ENCODE results near the gene GOLGA3.

GOLGA3 gene

DNA sequence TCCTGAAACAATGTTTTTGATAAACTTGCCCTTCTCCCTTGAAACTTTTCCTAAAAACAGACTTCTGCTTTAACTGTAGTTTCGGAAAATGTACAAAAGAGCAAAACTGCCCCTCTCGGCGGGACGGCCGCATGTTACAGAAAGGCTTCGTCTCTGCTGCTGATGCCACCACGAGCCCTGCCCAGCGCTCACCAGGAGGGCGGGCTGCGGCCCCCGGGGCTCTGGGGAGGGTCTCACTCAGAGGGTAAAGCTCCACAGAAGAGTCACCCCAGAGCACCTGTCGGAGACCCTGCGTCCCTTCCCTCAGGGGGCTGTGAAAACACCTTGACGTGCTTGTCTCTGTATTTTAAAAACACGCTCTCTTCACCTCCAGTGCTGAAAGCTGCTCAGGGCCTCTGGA lies 12.5 kb upstream of the GOLGA3 start:
- TF ChIP-seq SIN3A (IDR thresholded peaks at IDR 0.05; ENCODE audit: borderline replicate concordance, insufficient read depth, low read length) (no peak), TAF1 (IDR thresholded peaks at IDR 0.05; ENCODE audit: borderline replicate concordance, insufficient read depth, low read length) (no peak), POLR2AphosphoS5 (IDR thresholded peaks at IDR 0.05; ENCODE audit: low read depth, low read length) (no peak), FOXP2 (optimal IDR thresholded peaks at IDR 0.05; ENCODE audit: borderline replicate concordance, extremely low read depth, extremely low read length, insufficient read depth) (no peak)
- TF ChIP-seq, protein P1, sequence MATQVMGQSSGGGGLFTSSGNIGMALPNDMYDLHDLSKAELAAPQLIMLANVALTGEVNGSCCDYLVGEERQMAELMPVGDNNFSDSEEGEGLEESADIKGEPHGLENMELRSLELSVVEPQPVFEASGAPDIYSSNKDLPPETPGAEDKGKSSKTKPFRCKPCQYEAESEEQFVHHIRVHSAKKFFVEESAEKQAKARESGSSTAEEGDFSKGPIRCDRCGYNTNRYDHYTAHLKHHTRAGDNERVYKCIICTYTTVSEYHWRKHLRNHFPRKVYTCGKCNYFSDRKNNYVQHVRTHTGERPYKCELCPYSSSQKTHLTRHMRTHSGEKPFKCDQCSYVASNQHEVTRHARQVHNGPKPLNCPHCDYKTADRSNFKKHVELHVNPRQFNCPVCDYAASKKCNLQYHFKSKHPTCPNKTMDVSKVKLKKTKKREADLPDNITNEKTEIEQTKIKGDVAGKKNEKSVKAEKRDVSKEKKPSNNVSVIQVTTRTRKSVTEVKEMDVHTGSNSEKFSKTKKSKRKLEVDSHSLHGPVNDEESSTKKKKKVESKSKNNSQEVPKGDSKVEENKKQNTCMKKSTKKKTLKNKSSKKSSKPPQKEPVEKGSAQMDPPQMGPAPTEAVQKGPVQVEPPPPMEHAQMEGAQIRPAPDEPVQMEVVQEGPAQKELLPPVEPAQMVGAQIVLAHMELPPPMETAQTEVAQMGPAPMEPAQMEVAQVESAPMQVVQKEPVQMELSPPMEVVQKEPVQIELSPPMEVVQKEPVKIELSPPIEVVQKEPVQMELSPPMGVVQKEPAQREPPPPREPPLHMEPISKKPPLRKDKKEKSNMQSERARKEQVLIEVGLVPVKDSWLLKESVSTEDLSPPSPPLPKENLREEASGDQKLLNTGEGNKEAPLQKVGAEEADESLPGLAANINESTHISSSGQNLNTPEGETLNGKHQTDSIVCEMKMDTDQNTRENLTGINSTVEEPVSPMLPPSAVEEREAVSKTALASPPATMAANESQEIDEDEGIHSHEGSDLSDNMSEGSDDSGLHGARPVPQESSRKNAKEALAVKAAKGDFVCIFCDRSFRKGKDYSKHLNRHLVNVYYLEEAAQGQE (IDR thresholded peaks at IDR 0.05; ENCODE audit: insufficient read depth in 1 of 2, low read depth in 2 of 2, low read length in 2 of 2): no peak

DNA sequence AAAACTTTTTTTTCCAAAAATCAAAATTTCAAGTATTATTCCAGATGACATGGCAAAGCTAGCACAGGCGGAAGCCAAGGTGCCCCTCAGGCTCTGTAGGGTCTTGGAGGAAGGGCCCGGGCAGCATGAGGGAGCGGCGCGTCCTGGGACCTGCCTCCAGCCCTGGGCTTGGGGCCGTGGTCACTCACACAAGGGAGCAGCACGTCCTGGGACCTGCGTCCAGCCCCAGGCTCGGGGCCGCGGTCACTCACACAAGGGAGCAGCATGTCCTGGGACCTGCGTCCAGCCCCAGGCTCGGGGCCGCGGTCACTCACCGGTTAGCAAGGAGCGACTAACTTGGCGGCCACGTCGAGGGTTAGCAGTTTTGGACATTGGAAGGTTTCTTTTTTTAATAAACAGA lies 11.9 kb upstream of the GOLGA3 start:
- no peak for TF ChIP-seq POLR2AphosphoS5 (IDR thresholded peaks at IDR 0.05; ENCODE audit: low read depth, low read length)
- TF ChIP-seq SIN3A (IDR thresholded peaks at IDR 0.05; ENCODE audit: borderline replicate concordance, insufficient read depth, low read length): no peak
- no peak for TF ChIP-seq FOXP2 (optimal IDR thresholded peaks at IDR 0.05; ENCODE audit: borderline replicate concordance, extremely low read depth, extremely low read length, insufficient read depth)
- no peak for TF ChIP-seq TAF1 (IDR thresholded peaks at IDR 0.05; ENCODE audit: borderline replicate concordance, insufficient read depth, low read length)
- TF ChIP-seq, protein P1 (IDR thresholded peaks at IDR 0.05; ENCODE audit: insufficient read depth in 1 of 2, low read depth in 2 of 2, low read length in 2 of 2): no peak

DNA sequence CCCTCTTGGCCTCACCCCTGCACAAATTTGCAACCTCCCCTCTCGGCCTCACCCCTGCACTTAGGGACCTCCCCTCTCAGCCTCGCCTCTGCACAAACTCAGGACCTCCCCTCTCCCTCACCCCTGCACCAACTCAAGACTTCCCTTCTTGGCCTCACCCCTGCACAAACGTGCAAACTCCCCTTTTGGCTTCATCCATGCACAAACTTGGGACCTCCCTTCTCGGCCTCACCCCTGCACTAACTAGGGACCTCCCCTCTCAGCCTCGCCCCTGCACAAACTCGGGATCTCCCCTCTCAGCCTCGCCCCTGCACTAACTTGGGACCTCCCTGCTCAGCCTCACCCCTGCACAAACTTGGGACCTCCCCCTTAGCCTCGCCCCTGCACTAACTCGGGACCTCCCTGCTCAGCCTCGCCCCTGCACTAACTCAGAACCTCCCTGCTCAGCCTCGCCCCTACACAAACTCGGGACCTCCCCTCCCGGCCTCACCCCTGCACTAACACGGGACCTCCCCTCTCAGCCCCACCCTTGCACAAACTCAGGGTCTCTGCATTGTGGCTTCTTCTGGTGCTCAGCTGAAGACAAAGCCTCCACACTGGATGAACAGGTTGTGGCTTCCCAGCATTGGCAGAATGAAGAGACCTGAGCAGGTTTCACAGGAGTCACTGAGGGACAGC lies 11.0 kb upstream of the GOLGA3 start:
- TF ChIP-seq, protein P1 (IDR thresholded peaks at IDR 0.05; ENCODE audit: insufficient read depth in 1 of 2, low read depth in 2 of 2, low read length in 2 of 2): no peak
- TF ChIP-seq TAF1 (IDR thresholded peaks at IDR 0.05; ENCODE audit: borderline replicate concordance, insufficient read depth, low read length) (no peak), FOXP2 (optimal IDR thresholded peaks at IDR 0.05; ENCODE audit: borderline replicate concordance, extremely low read depth, extremely low read length, insufficient read depth) (no peak), SIN3A (IDR thresholded peaks at IDR 0.05; ENCODE audit: borderline replicate concordance, insufficient read depth, low read length) (no peak), POLR2AphosphoS5 (IDR thresholded peaks at IDR 0.05; ENCODE audit: low read depth, low read length) (no peak)

DNA sequence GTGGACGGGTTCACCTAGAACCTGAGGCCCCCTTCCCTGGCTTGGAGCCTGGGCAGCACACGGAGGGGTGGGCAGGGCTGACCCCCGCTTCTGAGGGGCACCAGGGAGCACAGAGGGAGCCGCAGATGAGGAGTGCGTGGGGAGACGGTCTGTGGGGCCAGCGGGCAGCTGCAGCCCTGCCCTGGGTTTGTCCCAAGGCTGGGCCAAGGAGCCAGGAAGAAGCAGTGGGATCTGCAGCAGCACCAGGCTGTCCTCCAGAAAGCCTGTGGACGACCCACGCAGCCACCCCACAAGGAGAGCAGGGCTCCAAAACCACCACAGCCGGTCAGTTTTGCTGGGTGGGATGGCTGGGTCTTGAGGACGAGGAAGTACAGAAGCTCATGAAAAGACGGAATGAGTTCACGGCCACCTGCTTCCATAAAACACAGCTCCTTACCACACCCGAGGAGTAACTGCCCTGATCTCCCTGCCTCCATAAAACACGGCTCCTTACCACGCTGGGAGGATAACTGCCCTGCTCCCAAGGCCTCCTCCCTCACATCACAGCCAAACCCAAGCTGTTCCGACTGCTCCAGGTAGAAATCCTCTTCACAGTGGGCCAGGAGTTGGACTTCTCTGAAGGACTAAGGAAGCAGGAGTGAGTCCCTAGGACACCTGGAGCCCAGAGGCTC lies 9.9 kb upstream of the GOLGA3 start:
- no peak for TF ChIP-seq POLR2AphosphoS5 (IDR thresholded peaks at IDR 0.05; ENCODE audit: low read depth, low read length)
- TF ChIP-seq, protein P1 (IDR thresholded peaks at IDR 0.05; ENCODE audit: insufficient read depth in 1 of 2, low read depth in 2 of 2, low read length in 2 of 2): no peak
- TF ChIP-seq SIN3A (IDR thresholded peaks at IDR 0.05; ENCODE audit: borderline replicate concordance, insufficient read depth, low read length): no peak
- no peak for TF ChIP-seq TAF1 (IDR thresholded peaks at IDR 0.05; ENCODE audit: borderline replicate concordance, insufficient read depth, low read length)
- no peak for TF ChIP-seq FOXP2 (optimal IDR thresholded peaks at IDR 0.05; ENCODE audit: borderline replicate concordance, extremely low read depth, extremely low read length, insufficient read depth)

Data from PFSK-1 (cell line).